Suprapubic skin (tissue), 3 donors: ENCODE measurements around the gene CLECL1.
A peak's percentile ranks its signal among the peaks of the same experiment; 100 is the strongest.

Source experiments
- CTCF ChIP-seq, 2 donors: fragments of 200-600 bp in 1 of 2; fragments of 450-650 bp in 1 of 2; sonication (generic) in 1 of 2; IDR thresholded peaks; one replicate each; pipeline ENCODE4 v1.5.1; 2016 to 2019; ENCODE audit warnings: antibody characterized with exemption in 2 of 2, mild to moderate bottlenecking in 1 of 2, moderate library complexity in 1 of 2
- POLR2AphosphoS5 ChIP-seq, 3 donors: sonication (generic); formaldehyde crosslinking; IDR thresholded peaks; one replicate each; pipeline ENCODE4 v1.6.1; 2017; ENCODE audit warnings: antibody characterized with exemption in 3 of 3

DNA sequence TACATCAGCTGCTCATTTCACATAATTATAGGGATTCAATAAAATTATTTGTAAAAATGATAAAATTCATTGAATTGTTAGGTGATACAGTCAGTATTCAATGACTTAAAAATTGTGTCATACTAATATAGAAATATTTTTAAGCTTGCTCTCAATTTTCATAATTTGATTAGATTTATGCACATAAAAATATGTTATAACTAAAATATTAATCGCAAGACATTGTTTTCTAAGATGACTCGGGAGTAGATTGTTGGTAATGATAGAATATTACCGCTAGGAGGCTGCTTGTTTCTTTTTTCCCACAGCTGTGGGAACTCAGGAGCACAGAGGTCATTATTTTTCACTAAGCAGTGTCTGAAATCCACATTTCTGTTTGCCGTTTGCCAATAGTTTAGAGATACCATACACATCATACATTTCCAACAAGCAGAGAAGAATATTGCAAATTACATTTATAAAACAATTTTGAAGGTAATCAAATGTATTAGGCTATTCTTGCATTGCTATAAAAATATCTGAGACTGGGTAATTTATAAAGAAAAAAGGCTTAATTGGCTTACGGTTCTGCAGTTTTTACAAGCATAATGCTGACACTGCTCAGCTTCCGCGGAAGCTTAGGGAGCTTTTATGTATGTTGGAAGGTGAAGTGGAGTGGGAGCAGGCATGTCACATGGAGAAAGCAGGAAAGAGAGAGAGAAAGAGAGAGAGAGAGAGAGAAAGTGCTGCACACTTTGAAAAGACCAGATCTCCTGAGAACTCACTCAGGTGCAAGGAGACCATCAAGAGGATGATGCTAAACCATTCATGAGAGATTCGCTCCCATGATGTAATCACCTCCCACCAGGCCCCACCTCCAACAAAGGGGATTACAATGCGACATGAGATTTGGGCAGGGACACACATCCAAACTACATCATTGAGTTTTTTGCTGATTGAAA, 18.6 kb upstream of the CLECL1 start:
- TF ChIP-seq CTCF (IDR thresholded peaks at IDR 0.05) (peak in 1 of 2 donors; percentile 4), POLR2AphosphoS5 (IDR thresholded peaks at IDR 0.05) (no peak)
